GM18520 (cell line): ENCODE results near the gene IL15.
"Not testable (repeated sequence)": the region's sequence is repeated elsewhere in the genome, so short reads cannot be mapped to it uniquely, and the experiment has no call there.

Experiments
- ATAC-seq: cut with Tn5 transposase; IDR thresholded peaks from one replicate; pipeline ENCODE4 v1.9.1; 2021; ENCODE audit not compliant: unreplicated experiment

The IL15 gene, protein sequence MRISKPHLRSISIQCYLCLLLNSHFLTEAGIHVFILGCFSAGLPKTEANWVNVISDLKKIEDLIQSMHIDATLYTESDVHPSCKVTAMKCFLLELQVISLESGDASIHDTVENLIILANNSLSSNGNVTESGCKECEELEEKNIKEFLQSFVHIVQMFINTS

DNA sequence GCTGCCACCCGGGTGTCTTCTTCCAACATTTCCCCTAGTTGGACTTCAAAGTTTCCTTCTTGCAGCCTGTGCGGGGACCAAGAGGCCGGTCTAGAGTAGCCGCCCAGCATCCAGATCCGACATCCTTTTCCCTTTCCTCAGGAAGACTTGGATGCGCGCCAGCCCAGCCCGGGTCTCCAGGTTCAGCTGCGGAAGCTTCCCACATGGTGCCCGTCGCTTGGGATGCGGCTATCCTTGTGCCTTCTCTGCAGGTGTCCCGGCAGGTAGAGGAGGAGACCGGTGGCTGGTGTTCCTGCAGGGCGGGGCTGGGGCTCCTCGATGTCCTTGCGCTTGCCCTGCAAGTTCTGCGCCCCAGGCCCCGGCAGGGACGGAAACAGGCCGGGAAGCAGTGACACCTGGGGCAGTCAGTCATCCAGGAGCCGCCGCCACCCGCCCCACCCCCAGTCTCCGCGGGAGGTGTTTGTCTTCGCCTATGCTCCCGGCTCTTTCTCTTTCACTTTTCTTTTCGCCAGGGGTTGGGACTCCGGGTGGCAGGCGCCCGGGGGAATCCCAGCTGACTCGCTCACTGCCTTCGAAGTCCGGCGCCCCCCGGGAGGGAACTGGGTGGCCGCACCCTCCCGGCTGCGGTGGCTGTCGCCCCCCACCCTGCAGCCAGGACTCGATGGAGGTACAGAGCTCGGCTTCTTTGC, at the start of gene IL15:
TSS of gene IL15 (plus strand) at position 502 of the 689 bp plus-strand sequence. CDS start 82,882 bp downstream, outside the sequence.
- peak; percentile 33 for ATAC-seq

DNA sequence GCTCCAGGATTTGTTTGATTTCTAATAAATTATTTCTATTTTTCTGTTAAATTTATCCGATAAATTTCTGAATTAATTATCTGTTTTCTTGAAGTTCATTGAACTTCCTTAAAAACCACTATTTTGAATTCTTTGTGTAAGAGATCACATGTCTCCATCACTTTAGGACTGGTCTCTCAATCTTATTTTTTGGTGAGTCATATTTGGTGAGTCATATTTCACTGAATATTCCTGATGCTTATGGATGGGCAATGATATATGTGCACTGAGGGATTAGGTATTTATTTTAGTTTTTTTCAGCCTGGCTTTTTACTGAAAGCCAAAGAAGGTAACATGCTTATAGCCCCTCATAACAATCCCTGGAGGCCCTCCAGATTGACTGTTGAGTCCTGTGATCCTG, 48.5 kb upstream of the IL15 start:
- no peak for ATAC-seq

DNA sequence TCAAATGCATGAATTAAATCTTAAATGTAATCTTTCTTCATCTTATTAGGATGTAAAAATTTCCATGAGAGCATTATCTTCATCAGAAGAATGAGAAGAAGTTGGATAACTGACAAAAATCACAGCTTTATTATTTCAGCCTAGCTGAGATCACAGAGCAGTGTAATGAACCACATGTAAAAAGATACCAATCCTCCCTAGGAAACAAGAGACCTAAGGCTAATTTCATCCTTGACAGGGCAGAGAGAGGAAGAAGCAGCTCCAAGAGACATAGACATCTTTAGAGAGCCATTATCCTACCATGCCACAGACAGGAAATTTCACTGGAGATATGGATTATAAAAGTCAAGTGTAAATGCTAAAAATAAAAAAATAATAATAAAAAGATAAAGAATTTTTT, 40.9 kb upstream of the IL15 start:
- ATAC-seq: no peak

DNA sequence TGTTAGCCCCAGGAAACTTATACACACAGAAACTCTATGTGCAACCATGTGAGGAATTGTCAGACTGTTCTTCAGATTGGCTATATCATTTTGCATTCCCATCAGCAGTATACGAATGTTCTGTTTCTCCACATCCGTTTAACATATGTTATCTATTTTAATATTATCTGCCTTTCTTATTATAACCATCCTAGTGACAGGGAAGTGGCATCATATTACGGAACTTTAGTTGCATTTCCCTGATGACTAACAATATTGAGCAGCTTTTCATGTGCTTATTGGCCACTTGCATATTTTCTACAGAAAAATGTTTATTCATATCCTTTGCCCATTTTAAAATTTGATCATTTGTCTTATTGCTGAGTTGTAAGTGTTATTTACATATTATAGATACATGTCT, 36.5 kb upstream of the IL15 start:
- no peak for ATAC-seq

DNA sequence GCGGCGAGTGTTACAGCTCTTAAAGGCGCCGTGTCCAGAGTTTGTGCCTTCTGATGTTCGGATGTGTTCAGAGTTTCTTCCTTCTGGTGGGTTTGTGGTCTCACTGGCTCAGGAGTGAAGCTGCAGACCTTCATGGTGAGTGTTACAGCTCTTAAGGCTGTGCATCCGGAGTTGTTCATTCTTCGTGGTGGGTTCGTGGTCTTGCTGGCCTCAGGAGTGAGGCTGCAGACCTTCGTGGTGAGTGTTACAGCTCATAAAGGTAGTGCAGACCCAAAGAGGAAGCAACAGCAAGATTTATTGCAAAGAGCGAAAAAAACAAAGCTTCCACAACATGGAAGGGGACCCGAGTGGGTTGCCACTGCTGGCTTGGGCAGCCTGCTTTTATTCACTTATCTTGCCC, 31.7 kb upstream of the IL15 start:
- not testable (repeated sequence) for ATAC-seq

DNA sequence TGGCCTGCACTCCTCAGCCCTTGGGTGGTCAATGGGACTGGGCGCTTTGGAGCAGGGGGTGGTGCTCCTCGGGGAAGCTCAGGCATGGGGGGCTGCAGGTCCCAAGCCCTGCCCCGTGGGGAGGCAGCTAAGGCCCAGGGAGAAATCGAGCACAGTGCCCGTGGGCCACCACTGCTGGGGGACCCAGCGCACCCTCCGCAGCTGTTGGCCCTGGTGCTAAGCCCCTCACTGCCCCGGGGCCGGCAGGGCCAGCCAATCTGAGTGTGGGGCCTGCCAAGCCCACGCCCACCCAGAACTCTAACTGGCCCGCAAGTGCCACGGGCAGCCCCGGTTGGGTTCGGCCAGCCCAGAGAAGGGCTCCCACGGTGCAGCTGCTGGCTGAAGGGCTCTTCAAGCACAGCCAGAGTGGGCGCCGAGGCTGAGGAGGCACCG, 30.9 kb upstream of the IL15 start:
- no peak for ATAC-seq

DNA sequence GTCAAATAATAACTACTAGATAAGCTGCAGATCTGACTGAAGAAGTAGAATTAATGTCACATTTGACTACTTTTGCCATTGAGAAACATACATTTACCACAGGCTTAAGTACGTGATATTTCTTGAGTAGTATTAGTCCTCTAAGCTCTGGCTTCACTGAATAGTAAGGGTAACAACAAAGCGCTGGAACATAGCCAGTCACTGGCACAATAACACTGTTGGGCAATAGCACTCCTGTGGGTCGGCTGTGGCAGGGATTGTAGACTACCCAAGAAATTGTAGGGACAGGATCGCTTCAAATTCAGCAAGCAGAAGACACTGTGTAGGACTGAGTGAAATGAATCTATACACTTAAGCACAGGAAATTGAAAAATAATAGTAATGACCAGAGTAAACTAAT, 27.1 kb upstream of the IL15 start:
- no peak for ATAC-seq

DNA sequence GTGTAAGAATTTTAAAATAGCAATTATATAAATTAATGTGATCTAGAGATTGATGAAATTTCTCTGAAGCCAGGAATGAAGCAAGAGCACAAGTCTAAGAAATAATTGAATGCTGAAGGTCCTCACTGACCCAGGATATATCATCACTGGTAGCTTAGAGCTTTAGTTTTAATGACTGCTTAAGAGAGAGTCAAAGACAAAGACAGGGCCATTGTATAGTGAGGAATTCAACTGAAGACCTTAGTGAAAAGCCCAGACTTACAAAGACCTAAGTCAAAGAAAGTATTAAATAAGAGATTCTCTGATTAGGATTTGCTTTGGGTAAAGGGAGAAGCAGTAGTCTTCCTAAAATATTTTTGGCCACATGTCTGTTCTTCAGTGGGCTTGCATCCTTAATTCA, 26.0 kb upstream of the IL15 start:
- ATAC-seq: no peak

DNA sequence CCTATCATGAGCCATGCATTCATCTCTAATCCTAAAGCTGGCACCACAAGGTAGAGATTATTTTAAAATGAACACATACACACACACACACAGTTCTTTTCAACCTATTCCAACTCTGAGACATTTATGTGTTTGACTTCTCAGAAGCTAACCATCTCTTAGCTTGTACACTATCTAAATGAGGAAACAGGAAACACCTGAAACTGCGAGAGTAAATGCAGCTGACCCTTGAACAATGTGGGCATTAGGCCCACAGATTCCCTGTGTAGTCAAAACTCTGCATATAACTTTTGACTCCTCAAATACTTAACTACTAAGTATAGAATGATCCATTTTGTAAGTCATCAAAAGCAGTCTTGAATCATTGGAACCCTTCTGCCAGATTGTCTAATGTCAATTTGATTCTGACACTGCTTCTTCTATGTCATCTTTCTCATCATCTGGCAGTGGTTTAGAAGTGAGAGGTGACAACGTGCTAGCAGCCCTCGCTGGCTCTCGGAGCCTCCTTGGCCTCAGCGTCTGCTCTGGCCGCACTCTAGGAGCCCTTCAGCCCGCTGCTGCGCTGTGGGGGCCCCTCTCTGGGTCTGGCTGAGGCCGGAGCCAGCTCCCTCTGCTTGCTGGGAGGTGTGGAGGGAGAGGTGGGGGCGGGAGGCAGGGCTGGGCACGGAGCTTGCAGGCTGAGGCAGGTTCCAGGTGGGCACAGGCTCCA, 21.4 kb upstream of the IL15 start:
- ATAC-seq: no peak

DNA sequence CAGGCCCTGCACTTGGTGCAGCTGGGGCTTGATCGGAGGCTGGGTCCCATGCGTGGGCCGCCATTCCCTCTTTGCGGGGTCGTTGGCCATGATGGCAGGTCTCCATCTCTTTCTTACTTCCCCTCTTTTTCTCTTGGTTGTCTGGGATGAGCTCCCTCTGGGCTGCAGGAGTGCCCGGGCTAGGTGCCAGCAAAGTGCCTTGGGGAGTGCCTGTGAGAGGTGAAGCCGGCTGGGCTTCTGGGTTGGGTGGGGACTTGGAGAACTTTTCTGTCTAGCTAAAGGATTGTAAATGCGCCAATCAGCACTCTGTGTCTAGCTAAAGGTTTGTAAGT, 20.8 kb upstream of the IL15 start:
- not testable (repeated sequence) for ATAC-seq

DNA sequence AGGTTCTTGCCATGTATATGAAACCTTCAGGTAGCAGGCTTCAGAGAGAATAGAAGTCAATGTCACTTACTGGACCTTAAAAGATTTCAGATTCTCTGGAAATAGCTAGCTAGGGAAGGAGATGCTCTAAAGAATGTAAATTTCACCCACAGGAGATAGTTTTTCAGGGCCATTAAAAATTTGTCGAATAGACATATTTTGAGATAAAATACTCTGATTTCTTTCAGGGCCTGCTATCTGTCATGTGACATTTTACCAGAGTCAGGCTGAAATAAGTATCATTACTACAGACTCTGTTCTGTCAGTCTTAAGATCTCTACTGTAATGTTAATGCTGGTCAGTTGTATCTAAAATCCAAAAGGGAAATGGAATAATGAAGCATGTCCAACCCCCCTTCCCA, 15.7 kb upstream of the IL15 start:
- ATAC-seq: no peak

DNA sequence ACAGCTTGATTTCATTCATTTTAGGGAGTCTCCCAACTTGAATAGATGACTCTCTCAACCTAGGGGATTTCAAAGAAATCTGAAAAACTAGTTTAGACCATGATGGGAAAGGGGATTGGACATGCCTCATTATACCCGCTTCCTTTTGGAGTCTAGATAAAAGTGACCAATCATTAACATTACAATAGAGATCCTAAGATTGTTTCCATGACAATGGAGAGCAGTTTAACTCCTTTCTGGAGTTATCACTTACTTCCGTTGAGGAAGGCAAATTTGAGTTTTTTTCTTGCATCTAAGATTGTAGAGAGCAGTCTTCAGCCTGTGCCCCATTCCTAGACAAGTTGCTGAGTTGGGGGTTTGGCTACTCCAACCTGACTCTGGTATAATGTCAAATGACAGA, 11.4 kb upstream of the IL15 start:
- no peak for ATAC-seq

DNA sequence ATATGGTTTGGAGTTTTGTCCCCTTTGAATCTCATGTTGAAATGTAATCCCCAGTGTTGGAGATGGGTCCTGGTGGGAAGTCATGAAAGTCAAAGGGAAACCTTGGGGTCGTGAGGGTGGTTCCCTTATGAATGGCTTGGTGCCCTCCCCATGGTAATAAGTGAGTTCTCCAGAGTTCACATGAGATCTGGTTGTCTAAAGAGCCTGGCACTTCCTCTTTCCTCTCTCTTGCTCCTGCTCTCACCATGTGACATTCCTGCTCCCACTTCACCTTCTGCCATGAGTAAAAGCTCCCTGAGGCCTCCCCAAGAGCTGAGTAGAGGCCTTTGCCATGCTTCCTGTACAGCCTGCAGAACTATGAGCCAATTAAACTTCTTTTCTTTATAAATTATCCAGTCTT, 5.5 kb upstream of the IL15 start:
- no peak for ATAC-seq

DNA sequence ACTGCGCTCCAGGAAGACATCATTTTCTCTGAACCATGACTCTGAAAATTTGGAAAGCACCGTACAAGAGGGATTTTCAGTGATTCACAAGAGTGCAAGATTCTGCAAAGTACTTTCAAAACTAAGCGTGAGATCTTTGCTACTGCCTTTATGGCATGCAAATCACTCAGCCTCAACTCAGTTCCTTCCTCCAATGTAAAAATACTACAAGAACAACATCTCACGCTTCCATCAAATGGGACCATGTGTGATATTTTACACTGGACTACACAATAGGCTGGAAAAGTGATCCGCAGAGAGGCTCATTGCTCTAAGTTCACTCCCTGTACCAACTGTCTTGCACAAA, 674 bp upstream of the IL15 start:
- ATAC-seq: peak; percentile 50

DNA sequence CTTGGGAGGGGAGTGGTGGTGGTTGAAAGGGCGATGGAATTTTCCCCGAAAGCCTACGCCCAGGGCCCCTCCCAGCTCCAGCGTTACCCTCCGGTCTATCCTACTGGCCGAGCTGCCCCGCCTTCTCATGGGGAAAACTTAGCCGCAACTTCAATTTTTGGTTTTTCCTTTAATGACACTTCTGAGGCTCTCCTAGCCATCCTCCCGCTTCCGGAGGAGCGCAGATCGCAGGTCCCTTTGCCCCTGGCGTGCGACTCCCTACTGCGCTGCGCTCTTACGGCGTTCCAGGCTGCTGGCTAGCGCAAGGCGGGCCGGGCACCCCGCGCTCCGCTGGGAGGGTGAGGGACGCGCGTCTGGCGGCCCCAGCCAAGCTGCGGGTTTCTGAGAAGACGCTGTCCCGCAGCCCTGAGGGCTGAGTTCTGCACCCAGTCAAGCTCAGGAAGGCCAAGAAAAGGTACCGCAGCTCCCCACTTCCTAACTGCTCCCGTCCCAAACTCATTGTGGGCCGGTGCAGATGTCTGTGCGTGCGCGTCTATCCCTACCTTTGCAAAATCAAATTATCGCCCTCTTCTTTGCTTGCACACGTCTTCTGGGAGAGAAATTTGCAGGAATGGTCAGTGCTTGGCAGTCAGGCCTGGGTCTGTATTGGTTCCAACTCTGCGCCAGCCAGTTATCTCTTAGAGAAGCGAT, 533 bp downstream of the IL15 start:
- peak; percentile 28 for ATAC-seq

DNA sequence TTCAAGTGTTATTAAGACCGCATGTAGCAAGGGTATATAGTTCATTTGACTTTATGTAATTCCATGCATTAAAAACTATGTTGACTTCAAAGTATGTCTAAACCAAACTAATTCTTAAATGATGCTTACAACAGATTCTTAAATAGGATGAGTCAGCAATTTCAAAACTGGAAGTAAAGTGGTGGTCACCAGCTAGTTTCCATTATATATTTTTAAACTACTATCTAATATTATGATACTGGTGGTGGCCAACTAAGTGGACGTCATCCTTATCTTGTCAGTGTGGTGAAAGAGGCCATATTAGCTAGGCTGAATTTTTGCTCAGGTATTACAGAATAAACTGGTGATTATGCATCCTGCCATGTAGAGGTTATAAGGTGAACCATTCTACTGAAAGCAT, 1.2 kb downstream of the IL15 start:
- peak; percentile 19 for ATAC-seq

DNA sequence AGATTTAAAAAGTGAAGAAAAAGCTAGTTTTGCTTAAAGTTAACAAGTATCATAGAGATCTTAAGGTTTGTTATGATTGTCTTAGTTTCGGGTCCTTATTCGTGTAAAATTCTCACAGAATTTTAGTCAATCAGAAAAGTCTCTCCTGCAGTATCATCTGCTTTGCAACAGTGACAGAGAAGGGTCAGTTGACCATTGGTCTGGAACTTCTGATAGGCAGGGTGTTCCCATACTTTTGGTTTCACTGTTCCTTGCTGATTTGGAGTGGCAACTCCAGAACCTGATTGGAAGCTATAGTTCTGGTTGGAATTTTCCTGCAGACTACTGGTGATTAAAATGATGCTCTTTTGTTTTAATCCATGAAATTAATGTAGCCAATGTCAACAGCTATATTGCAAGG, 1.8 kb downstream of the IL15 start:
- no peak for ATAC-seq

DNA sequence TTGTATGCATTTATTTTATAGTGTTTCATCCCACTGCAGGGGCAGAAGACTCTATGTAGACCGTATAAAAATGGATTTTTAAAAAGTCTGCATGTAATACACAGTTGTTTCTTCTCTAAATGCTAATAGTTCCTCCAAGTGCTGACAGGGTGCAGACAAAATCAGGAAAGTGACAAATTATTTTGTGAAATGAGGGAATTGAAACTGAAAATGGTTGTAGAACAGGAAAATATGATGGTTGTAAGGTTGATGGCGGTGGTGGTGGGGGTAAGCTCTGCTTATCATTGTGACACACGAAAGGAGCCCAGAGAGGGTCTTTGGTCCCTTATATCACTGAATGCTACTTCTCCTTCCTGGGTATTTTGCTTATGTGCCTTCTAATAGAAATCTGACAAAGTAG, 4.3 kb downstream of the IL15 start:
- ATAC-seq: no peak

DNA sequence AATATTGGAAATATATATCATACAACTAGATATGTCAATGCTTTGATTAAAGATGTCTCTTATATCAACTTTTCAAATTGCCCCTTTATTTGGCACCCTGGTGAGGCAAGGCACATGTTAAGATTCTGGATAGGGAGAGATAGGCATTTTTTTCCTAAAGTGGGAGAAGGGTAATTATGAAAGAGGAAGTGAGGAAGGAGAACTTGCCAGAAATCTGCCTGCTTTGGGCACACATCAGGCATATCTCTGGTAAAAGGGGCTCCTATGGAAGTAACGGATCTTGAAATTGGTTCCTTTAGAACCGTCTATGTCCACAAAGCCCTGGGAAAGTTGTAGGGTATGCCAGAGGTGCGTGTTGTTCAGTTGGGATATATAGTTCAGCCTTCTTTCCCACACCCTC, 5.7 kb downstream of the IL15 start:
- ATAC-seq: no peak

DNA sequence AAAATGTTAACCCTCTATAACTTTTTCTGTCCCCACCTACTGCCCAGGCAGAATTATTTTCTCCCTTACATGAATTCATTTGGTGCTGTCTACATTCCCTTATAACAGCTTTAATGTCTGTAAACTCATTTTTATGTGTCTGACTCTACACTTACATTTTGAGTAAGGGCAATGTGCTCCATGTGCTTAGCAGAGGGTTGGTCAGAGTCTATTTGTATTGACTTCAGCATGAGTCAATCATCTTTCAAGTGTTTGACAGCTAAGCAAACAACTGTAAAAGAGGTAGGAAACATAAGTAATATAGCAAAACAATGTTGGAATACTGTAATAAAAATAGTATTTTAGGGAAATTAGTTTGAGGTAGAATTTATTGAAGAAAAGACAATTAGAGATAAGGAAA, 6.3 kb downstream of the IL15 start:
- no peak for ATAC-seq

DNA sequence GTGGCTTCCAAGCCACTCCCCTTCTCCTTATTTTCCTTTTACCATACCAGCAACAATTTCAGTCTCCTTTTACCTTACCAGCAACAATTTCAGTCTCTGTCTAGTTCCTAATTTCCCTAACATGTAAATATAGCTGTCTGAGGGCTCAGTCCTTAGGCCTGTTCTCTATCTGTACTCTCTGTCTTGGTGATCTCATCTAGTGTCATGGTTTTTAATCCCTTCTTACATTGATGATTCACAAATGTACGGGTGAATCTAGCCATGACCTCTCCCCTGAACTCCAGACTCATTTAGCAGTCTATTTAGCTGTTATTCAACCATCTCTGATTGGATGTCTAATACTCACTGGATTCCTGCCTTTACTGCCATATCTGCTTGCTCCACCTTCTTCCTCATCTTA, 7.2 kb downstream of the IL15 start:
- peak; percentile 72 for ATAC-seq
